SHP77 (cell line): ENCODE measurements around the gene RNF34.
"Not testable (repeated sequence)": the region's sequence is repeated elsewhere in the genome, so short reads cannot be mapped to it uniquely, and the experiment has no call there.

Experiments
- DNase-seq, 2 experiments: peaks; one replicate each; lab custom pipeline; 2025; lab: John Stamatoyannopoulos, UW

RNF34 gene

GRCh38 chr12:121399391-121400331 is at the start of gene RNF34:
Gene RNF34, plus strand, starts transcription at chr12:121400118. Its CDS starts 95 bp downstream, at chr12:121400213.
- DNase-seq = peak; percentile 99 to 100

GRCh38 chr12:121351820-121352681 is 47.9 kb upstream of the RNF34 start, which contains the start of gene ANAPC5:
Gene ANAPC5, minus strand, starts transcription at chr12:121352411. Its CDS starts 71 bp downstream, at chr12:121352340.
- peak; percentile 99 for DNase-seq

- DNase-seq = peak in 1 of 2 experiments; percentile 92
Observed at GRCh38 chr12:121352682-121353018, 47.3 kb upstream of the RNF34 start.

- no peak for DNase-seq
Observed at GRCh38 chr12:121355818-121356217, 44.1 kb upstream of the RNF34 start.

GRCh38 chr12:121356657-121357056 is 43.3 kb upstream of the RNF34 start:
- no peak for DNase-seq

GRCh38 chr12:121357331-121357730 is 42.6 kb upstream of the RNF34 start:
- no peak for DNase-seq

GRCh38 chr12:121358073-121358472 is 41.8 kb upstream of the RNF34 start:
- no peak for DNase-seq

- DNase-seq = no peak
Observed at GRCh38 chr12:121364683-121365121, 35.2 kb upstream of the RNF34 start.

- no peak for DNase-seq
Observed at GRCh38 chr12:121365416-121366062, 34.4 kb upstream of the RNF34 start.

- DNase-seq = no peak
Observed at GRCh38 chr12:121366063-121366459, 33.9 kb upstream of the RNF34 start.

GRCh38 chr12:121371404-121371803 is 28.5 kb upstream of the RNF34 start:
- no peak for DNase-seq

- no peak for DNase-seq
Observed at GRCh38 chr12:121373755-121374154, 26.2 kb upstream of the RNF34 start.

GRCh38 chr12:121374336-121374735 is 25.6 kb upstream of the RNF34 start:
- not testable (repeated sequence) for DNase-seq

- DNase-seq = not testable (repeated sequence)
Observed at GRCh38 chr12:121374945-121375584, 24.9 kb upstream of the RNF34 start.

- DNase-seq = no peak
Observed at GRCh38 chr12:121376754-121377697, 22.9 kb upstream of the RNF34 start.

GRCh38 chr12:121378736-121379135 is 21.2 kb upstream of the RNF34 start:
- DNase-seq = no peak

GRCh38 chr12:121379945-121380344 is 20.0 kb upstream of the RNF34 start:
- DNase-seq = no peak

- DNase-seq = no peak
Observed at GRCh38 chr12:121383601-121384021, 16.3 kb upstream of the RNF34 start.

- DNase-seq = not testable (repeated sequence)
Observed at GRCh38 chr12:121384891-121385290, 15.0 kb upstream of the RNF34 start.

- no peak for DNase-seq
Observed at GRCh38 chr12:121388421-121388981, 11.4 kb upstream of the RNF34 start.
